Thyroid gland (tissue), 4 donors: Measurements from ENCODE around the gene H6PD.

Experiments used
- CTCF ChIP-seq, 6 experiments: fragments of 200-600 bp in 3 of 6; fragments of 450-650 bp in 3 of 6; sonication (generic) in 3 of 6; IDR thresholded peaks; one replicate each; pipeline ENCODE4 v1.5.1; 2016 to 2019; ENCODE audit warnings: antibody characterized with exemption in 6 of 6, mild to moderate bottlenecking in 2 of 6, inconsistent platforms in 1 of 6, moderate library complexity in 1 of 6
- POLR2A ChIP-seq, 2 donors: fragments of 450-650 bp; IDR thresholded peaks; one replicate each; pipeline ENCODE4 v1.6.1; 2017; ENCODE audit warnings: antibody characterized with exemption in 2 of 2, mild to moderate bottlenecking in 2 of 2, moderate library complexity in 1 of 2

- TF ChIP-seq CTCF (IDR thresholded peaks at IDR 0.05): no peak
- no peak for TF ChIP-seq POLR2A (IDR thresholded peaks at IDR 0.05)
Observed at GRCh38 chr1:9316080-9316444, 81.5 kb downstream of the H6PD start.
